HepG2 (cell line): ENCODE measurements around the gene EXPH5. TPM values are rescaled to one million over a fixed set of nuclear protein-coding genes. Genes with fewer than 3 reads are reported as not detected.

Experiments used
- BRCA1 ChIP-seq: sonication (generic); formaldehyde crosslinking; IDR thresholded peaks from 2 replicates; pipeline ENCODE4 v1.4.0; 2020; ENCODE audit warnings: missing genetic modification reagents
- CCAR2 ChIP-seq: fragments of 200-400 bp; formaldehyde crosslinking; optimal IDR thresholded peaks from 2 replicates; pipeline ENCODE3; 2018; ENCODE audit warnings: low read depth, mild to moderate bottlenecking, low read length, moderate library complexity
- CEBPG ChIP-seq: IDR thresholded peaks from 2 replicates; pipeline ENCODE4 v1.6.1; 2016
- GABPA ChIP-seq, 2 experiments: IDR thresholded peaks; 2 replicates each; pipeline ENCODE4 v1.6.1; 2011 to 2016; ENCODE audit warnings: low read depth in 2 of 2, low read length in 1 of 2, missing biosample characterization in 1 of 2, missing genetic modification characterization in 1 of 2
- MEIS2 ChIP-seq: sonication (generic); formaldehyde crosslinking; IDR thresholded peaks from 2 replicates; pipeline ENCODE4 v1.9.0; 2021; ENCODE audit warnings: mild to moderate bottlenecking, missing genetic modification reagents
- NKX3-1 ChIP-seq: sonication (generic); formaldehyde crosslinking; IDR thresholded peaks from 2 replicates; pipeline ENCODE4 v1.5.0; 2020; ENCODE audit warnings: missing genetic modification reagents
- POGZ ChIP-seq: sonication (generic); formaldehyde crosslinking; IDR thresholded peaks from 2 replicates; pipeline ENCODE4 v1.4.0; 2020; ENCODE audit warnings: mild to moderate bottlenecking, missing genetic modification reagents
- POLR2G ChIP-seq: fragments of 200-400 bp; formaldehyde crosslinking; IDR thresholded peaks from 2 replicates; pipeline ENCODE4 v1.6.1; 2018; ENCODE audit warnings: mild to moderate bottlenecking, low read depth, low read length, moderate library complexity
- ZIK1 ChIP-seq: sonication (generic); formaldehyde crosslinking; IDR thresholded peaks from 2 replicates; pipeline ENCODE4 v1.5.0; 2020; ENCODE audit warnings: mild to moderate bottlenecking, low read depth, missing genetic modification reagents, borderline replicate concordance
- ZMYM4 ChIP-seq: sonication (generic); formaldehyde crosslinking; IDR thresholded peaks from 2 replicates; pipeline ENCODE4 v1.8.1; 2023; ENCODE audit warnings: mild to moderate bottlenecking, missing genetic modification reagents
- ZNF101 ChIP-seq: sonication (generic); formaldehyde crosslinking; IDR thresholded peaks from 2 replicates; pipeline ENCODE4 v1.4.0; 2020; ENCODE audit warnings: mild to moderate bottlenecking, low read depth, missing genetic modification reagents, borderline replicate concordance
- ZNF276 ChIP-seq: sonication (generic); formaldehyde crosslinking; IDR thresholded peaks from 2 replicates; pipeline ENCODE4 v1.4.0; 2020; ENCODE audit warnings: mild to moderate bottlenecking, low read depth, missing genetic modification reagents
- ZNF280B ChIP-seq: sonication (generic); formaldehyde crosslinking; IDR thresholded peaks from 2 replicates; pipeline ENCODE4 v1.5.0; 2020; ENCODE audit warnings: missing genetic modification reagents, mild to moderate bottlenecking, borderline replicate concordance
- ZNF292 ChIP-seq: sonication (generic); formaldehyde crosslinking; IDR thresholded peaks from 2 replicates; pipeline ENCODE4 v1.8.1; 2022; ENCODE audit warnings: mild to moderate bottlenecking, low read depth, missing genetic modification reagents, borderline replicate concordance
- ZNF552 ChIP-seq: sonication (generic); formaldehyde crosslinking; IDR thresholded peaks from 2 replicates; pipeline ENCODE4 v1.9.0; 2022; ENCODE audit warnings: missing genetic modification reagents, mild to moderate bottlenecking, borderline replicate concordance
- ZNF839 ChIP-seq: sonication (generic); formaldehyde crosslinking; IDR thresholded peaks from 2 replicates; pipeline ENCODE4 v1.4.0; 2020; ENCODE audit warnings: missing genetic modification reagents, mild to moderate bottlenecking, borderline replicate concordance
- ZNF883 ChIP-seq: sonication (generic); formaldehyde crosslinking; IDR thresholded peaks from 2 replicates; pipeline ENCODE4 v1.5.1; 2020; ENCODE audit warnings: mild to moderate bottlenecking, missing genetic modification reagents; ENCODE audit errors: not compliant biosample characterization
- polyA plus RNA-seq, 8 experiments: library from polyadenylated mRNA; depleted of rRNA in 3 of 8; stranded (reverse) in 7 of 8; unstranded in 1 of 8; fragments of >200 nt; fragmentation: Illumina TruSeq in 4 of 8; extraction: Trizol in 4 of 8; gene quantifications; 2 replicates each; pipeline versions ENCODE4 v1.2.1 to v1.2.3, GENCODE V29; 2011 to 2016; ENCODE audit warnings: low read depth in 4 of 8, missing spikeins in 1 of 8, mixed read lengths in 1 of 8; ENCODE audit not compliant: insufficient read depth in 1 of 8
- total RNA-seq, 5 experiments: library from RNA; depleted of rRNA; stranded (reverse); fragments of >200 nt; fragmentation: Illumina TruSeq; extraction: Trizol; gene quantifications; 2 replicates each; pipeline ENCODE4 v1.2.3, GENCODE V29; 2016; ENCODE audit warnings: low read depth in 1 of 5
- TF ChIP-seq, protein P1 (sequence below): IDR thresholded peaks from 2 replicates; pipeline ENCODE4 v1.6.1; 2012; ENCODE audit warnings: inconsistent platforms
- TF ChIP-seq, protein P2 (sequence below): IDR thresholded peaks from 2 replicates; pipeline ENCODE4 v1.6.1; 2018; ENCODE audit warnings: missing genetic modification reagents, mild to moderate bottlenecking, missing compliant biosample characterization
- TF ChIP-seq, protein P3 (sequence below): sonication (generic); formaldehyde crosslinking; IDR thresholded peaks from 2 replicates; pipeline ENCODE4 v1.4.0; 2020; ENCODE audit warnings: missing genetic modification reagents

EXPH5 gene
- total and polyA plus RNA-seq, 2 of the 13 experiments (the other 11 are each of a cell fraction or from before 2014, with no cell fraction given), result under 0.01 to 0.02 TPM

- TF ChIP-seq ZNF276 (no peak), ZIK1 (0 out of 2 replicates have a peak, but pooled peaks have one; percentile 61), ZMYM4 (CRISPR knock-in tag) (peak; percentile 65), ZNF292 (CRISPR knock-in tag) (peak; percentile 7; the same call in 1 of the 2 replicates), CEBPG (CRISPR knock-in tag) (peak; percentile 40; the same call in 1 of the 2 replicates), NKX3-1 (CRISPR knock-in tag) (peak; percentile 58; the same call in 1 of the 2 replicates), ZNF839 (CRISPR knock-in tag) (no peak; the same call in 1 of the 2 replicates), ZNF883 (CRISPR knock-in tag) (peak; percentile 44), CCAR2 (no peak), ZNF552 (0 out of 2 replicates have a peak, but pooled peaks have one; percentile 59), ZNF280B (CRISPR knock-in tag) (peak; percentile 83; the same call in 1 of the 2 replicates), GABPA (IDR thresholded peaks at IDR 0.05; ENCODE audit: low read depth, low read length) (no peak), GABPA (CRISPR knock-in tag; IDR thresholded peaks at IDR 0.05; ENCODE audit: low read depth) (no peak), POGZ (CRISPR knock-in tag) (0 out of 2 replicates have a peak, but pooled peaks have one; percentile 41), BRCA1 (no peak), ZNF101 (CRISPR knock-in tag) (no peak), MEIS2 (no peak), POLR2G (peak; percentile 23; the same call in 1 of the 2 replicates)
- TF ChIP-seq, protein P1, sequence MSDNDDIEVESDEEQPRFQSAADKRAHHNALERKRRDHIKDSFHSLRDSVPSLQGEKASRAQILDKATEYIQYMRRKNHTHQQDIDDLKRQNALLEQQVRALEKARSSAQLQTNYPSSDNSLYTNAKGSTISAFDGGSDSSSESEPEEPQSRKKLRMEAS, result peak; percentile 91
- TF ChIP-seq, protein P2, sequence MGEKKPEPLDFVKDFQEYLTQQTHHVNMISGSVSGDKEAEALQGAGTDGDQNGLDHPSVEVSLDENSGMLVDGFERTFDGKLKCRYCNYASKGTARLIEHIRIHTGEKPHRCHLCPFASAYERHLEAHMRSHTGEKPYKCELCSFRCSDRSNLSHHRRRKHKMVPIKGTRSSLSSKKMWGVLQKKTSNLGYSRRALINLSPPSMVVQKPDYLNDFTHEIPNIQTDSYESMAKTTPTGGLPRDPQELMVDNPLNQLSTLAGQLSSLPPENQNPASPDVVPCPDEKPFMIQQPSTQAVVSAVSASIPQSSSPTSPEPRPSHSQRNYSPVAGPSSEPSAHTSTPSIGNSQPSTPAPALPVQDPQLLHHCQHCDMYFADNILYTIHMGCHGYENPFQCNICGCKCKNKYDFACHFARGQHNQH (CRISPR knock-in tag), result no peak
- TF ChIP-seq, protein P3, sequence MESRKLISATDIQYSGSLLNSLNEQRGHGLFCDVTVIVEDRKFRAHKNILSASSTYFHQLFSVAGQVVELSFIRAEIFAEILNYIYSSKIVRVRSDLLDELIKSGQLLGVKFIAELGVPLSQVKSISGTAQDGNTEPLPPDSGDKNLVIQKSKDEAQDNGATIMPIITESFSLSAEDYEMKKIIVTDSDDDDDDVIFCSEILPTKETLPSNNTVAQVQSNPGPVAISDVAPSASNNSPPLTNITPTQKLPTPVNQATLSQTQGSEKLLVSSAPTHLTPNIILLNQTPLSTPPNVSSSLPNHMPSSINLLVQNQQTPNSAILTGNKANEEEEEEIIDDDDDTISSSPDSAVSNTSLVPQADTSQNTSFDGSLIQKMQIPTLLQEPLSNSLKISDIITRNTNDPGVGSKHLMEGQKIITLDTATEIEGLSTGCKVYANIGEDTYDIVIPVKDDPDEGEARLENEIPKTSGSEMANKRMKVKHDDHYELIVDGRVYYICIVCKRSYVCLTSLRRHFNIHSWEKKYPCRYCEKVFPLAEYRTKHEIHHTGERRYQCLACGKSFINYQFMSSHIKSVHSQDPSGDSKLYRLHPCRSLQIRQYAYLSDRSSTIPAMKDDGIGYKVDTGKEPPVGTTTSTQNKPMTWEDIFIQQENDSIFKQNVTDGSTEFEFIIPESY (CRISPR knock-in tag), result no peak
Measured at GRCh38 chr11:108498046-108498815, 95.3 kb downstream of the EXPH5 start, which contains the start of gene POGLUT3 (continued).
